GM12891 (cell line): Measurements from ENCODE around the gene GTF2H2C.
A peak's percentile ranks its signal among the peaks of the same experiment; 100 is the strongest.
"Not testable (repeated sequence)": the region's sequence is repeated elsewhere in the genome, so short reads cannot be mapped to it uniquely, and the experiment has no call there.

ENCODE experiments used
- DNase-seq: peaks from one replicate; pipeline ENCODE4 v3.0.0; 2011; ENCODE audit warnings: low spot score; ENCODE audit not compliant: insufficient read length
- FAIRE-seq: peaks from 2 replicates; lab custom pipeline; 2011; peaks lifted over from hg19 to GRCh38; lab: Jason Lieb, UNC
- PAX5 ChIP-seq: IDR thresholded peaks from 2 replicates; pipeline ENCODE4 v1.6.1; 2011; ENCODE audit warnings: low read length, moderate library complexity, mild to moderate bottlenecking; ENCODE audit not compliant: insufficient read depth, severe bottlenecking
- POLR2A ChIP-seq: IDR thresholded peaks from 2 replicates; pipeline ENCODE4 v1.6.1; 2011; ENCODE audit warnings: low read depth, low read length, control low read depth
- POLR2AphosphoS5 ChIP-seq: IDR thresholded peaks from 2 replicates; pipeline ENCODE4 v1.6.1; 2011; ENCODE audit warnings: low read depth, low read length, control low read depth
- POU2F2 ChIP-seq: IDR thresholded peaks from 2 replicates; pipeline ENCODE4 v1.6.1; 2011; ENCODE audit warnings: low read depth, mild to moderate bottlenecking, control low read depth, low read length, moderate library complexity
- SPI1 ChIP-seq: IDR thresholded peaks from 2 replicates; pipeline ENCODE4 v1.6.1; 2011; ENCODE audit warnings: low read depth, low read length, control low read depth
- TAF1 ChIP-seq: IDR thresholded peaks from 2 replicates; pipeline ENCODE4 v1.6.1; 2011; ENCODE audit warnings: low read depth, low read length, control low read depth

The GTF2H2C gene

DNA sequence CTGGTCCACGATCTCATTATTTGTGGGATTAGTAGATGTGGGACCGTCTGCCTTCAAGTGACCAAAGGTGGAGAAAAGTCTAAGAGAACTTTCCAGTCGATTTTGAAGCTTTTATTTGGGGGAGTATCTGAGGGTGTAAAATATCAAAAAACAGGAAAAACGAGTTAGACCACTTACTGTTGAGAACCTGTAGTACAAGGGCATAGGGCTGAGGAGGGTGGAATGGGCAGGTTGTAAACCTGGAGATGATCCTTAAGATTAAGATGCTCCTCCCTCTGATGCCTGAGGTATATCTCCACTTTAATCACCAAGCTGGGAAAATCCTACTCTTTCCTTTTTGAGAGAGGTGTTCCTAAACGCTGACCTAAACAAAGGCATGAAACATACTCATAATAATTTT is 32.0 kb upstream of the GTF2H2C start:
- FAIRE-seq = no peak
- TF ChIP-seq POU2F2 = no peak
- DNase-seq = no peak

DNA sequence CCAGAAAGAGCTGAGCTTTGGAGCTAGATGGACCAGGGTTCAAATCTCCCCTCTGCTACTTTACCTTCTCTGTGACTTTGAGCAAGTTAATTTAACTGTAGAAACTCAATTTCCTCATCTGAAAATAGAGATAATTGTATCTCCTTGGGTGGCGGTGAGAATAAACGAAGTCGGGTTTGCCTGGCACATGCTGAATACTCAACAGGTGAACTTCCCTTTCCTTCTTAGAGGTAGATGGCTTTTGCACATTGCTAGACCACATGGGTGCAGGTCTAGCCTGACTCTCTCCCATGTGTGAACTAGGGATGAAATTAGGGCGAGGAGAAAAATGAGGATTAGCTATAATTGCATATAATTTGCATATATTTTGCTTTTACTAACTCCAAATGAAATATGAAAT is 31.4 kb upstream of the GTF2H2C start:
- TF ChIP-seq TAF1 = no peak
- no peak for TF ChIP-seq POU2F2
- no peak for TF ChIP-seq POLR2AphosphoS5
- no peak for TF ChIP-seq POLR2A
- TF ChIP-seq SPI1 = no peak
- TF ChIP-seq PAX5 = no peak
- FAIRE-seq = no peak
- no peak for DNase-seq

DNA sequence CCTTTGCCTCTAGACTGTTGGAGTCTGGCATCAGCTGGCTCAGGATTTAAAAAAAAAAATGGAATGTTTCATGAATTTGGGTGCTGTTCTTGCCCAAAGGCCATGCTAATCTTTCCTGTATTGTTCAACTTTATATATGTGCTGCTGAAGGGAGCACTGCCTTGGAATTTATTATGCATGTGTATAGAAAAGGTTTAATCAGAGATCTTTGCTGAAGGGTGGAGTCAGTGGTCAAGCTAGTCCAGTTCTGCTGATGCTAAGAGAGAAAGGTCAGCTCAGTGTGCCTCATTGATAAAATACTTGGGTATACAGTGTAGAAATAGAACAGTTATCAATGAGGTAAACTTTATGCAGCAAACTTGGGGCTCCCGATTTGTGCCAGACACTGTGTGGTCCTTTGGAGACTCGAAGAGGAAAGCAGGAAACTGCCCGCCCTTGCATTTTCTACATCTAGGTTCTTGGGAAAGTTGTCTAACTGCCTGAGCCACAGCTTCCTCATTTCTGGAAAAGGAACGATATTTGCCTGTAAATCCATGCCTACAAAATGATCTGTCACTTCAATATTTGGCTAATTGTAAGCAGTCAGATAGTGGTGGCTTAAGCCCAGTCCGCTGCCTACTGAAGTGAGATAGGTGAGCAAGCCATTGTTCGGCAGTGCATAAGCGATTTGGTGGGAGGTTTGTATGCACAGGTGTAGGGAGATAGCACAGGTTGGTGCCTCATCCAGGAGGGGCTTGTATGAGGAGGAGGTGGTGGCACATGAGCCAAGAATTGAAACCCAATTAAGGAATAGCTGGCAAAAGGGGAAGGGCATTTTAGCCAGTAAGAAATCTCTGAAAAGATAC is 29.2 kb upstream of the GTF2H2C start:
- FAIRE-seq (peak; percentile 20), DNase-seq (no peak)
- no peak for TF ChIP-seq TAF1
- no peak for TF ChIP-seq POLR2AphosphoS5
- TF ChIP-seq SPI1 = no peak
- no peak for TF ChIP-seq PAX5
- TF ChIP-seq POU2F2 = no peak
- TF ChIP-seq POLR2A = no peak

DNA sequence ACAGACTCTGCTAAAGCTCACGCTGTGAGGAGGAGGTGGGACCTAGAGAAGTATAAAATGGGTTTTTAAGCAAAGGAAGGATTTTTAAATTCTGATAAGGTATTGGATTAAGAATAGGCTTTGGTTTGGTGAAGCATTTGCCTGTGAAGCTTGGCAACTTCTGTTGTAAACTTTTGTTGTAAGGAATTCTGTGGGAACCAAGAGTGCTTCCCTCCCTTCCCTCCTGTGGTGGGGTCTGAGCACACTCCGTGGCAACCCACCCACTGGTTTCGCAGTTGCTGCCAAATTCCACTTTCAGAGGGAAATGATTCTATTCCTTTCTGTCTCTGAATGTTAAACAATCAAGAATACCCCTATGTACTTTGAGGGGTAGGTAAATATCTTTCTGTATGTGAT is 28.6 kb upstream of the GTF2H2C start:
- DNase-seq = no peak
- no peak for FAIRE-seq
- TF ChIP-seq POLR2A = no peak
- no peak for TF ChIP-seq POU2F2
- no peak for TF ChIP-seq POLR2AphosphoS5
- no peak for TF ChIP-seq TAF1
- no peak for TF ChIP-seq PAX5
- TF ChIP-seq SPI1 = no peak

DNA sequence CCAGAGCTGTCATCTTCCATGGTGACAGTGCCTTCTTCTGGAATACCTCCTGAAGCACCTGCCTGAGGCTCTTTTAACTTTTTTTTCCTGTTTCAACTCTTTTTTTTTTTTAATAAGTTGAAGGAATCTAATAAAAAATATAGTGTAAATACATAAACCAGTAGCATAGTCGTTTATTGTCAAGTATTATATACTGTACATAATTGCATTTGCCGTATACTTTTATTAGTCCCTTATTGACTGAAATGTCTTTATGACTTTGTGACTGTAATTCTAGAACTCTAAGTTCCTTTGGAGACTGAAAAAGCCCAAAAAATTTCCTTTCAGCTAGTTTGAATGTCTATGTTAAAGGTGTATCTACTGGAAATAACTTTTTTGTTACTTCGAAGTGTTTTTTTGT is 22.1 kb upstream of the GTF2H2C start:
- DNase-seq, FAIRE-seq: not testable (repeated sequence)

DNA sequence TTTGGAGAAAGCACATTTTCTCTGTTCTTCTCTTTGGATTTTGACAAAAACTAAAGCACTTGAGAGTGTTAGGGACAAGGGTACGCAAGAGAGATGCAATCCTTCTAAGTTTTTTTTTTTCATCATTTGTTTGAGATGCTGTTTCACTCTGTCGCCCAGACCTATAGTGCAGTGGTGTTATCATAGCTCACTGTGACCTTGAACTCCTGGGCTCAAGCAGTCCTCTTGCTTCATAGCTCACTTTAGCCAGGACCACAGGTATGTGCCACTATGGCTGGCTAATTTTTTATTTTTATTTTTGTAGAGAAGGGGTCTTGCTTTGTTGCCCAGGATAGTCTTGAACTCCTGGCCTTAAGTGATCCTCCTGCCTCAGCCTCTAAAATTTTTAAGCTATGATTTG is 21.3 kb upstream of the GTF2H2C start:
- FAIRE-seq, DNase-seq: not testable (repeated sequence)

DNA sequence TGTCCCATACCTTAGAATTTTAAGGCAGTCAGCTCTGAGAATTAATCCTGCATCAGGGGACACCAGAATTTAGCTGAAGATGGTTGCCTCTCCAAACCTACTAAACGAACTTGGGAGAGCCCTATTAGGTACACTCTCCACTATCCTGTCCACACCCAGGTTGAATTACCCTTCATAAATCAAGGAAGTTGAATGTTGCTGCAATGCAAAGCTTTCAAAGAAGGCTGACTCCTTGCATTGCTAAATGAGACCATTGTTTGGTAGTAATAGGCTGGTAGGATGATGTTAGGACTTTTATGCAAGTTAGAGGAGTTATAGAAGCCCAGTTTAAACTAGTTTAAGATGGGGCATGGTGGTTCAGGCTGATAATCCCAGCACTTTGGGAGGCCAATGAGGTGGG is 18.6 kb upstream of the GTF2H2C start:
- DNase-seq, FAIRE-seq: not testable (repeated sequence)

DNA sequence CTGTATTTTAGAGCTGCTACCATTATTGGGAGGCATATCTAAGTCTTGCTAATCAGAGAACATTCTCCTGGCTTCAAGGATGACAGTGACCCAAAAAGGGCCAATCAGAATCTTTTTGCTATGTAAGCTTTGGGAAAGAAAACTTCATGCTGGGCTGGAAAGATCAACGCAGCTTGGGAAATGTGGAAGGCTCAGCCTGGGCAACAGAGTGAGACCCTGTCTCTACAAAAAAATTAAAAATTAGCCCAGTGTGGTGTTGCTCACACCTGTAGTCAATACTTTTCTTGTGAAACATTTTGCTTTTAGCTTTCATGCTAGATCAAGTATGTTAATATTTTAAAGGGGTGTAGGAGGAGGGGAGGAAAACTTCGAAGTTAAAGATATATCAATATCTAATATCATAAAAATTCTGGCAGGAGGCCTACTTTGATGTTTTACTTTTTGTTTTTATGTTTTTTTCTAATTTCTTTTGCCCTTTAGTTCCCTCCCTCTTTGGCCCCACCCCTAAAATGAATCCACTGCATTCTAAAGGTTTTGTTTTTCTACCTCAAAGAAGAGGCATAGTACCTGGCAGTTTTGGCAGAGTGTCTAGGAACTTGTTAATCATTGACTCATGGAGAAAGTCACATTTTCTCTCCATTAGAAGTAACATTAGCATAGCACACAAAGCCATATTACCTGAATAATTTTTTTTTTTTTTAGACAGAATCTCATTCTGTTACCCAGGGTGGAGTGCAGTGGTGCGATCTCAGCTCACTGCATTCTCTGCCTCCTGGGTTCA is 17.0 kb upstream of the GTF2H2C start:
- DNase-seq, FAIRE-seq: not testable (repeated sequence)

DNA sequence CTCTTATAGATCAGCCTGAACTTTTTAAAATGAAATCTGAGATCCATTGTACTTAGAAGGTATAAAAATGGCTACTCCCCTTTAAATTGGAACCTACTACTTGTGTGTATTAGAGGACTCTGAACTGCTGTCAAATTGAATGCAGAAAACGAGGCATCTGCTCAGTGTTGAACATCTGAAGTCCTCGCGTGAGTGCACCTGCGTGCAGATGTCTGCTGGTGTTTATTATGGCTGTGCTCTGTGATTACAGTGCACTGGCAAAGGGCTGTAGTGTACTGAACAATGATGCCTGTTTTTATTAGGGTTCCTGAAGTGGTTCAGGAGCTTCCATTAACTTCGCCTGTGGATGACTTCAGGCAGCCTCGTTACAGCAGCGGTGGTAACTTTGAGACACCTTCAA is 15.4 kb upstream of the GTF2H2C start:
- not testable (repeated sequence) for DNase-seq
- peak; percentile 40 for FAIRE-seq

DNA sequence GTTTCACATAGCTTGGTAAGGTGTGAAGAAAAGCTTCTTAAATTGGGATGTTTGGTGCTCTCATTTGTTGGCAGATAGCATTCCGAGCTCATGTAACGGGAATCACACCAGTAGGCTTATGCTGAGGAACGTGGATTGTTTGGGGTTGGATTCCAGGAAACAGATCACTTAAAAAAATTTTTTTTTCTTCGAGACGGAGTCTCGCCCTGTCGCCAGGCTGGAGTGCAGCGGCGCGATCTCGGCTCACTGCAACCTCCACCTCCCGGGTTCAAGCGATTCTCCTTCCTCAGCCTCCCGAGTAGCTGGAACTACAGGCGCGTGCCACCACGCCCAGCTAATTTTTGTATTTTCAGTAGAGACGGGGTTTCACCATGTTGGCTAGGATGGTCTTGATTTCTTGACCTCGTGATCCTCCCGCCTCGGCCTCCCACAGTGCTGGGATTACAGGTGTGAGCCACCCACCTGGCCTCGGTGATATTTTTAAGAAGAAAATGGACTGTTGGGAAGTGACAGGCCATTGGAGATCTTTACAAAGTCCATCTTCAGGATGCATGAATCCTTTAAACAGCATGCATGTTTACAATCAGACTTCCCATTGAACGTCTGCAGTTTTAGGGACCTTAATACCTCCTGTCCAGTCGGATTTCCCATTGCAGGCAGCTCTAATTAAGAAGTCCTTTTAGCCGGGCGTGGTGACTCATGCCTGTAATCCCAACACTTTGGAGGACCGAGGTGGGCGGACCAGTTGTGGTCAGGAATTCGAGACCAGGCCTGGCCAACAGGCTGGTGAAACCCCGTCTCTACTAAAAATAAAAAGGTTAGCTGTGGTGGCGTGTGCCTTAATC is 818 bp downstream of the GTF2H2C start:
- not testable (repeated sequence) for FAIRE-seq, DNase-seq

DNA sequence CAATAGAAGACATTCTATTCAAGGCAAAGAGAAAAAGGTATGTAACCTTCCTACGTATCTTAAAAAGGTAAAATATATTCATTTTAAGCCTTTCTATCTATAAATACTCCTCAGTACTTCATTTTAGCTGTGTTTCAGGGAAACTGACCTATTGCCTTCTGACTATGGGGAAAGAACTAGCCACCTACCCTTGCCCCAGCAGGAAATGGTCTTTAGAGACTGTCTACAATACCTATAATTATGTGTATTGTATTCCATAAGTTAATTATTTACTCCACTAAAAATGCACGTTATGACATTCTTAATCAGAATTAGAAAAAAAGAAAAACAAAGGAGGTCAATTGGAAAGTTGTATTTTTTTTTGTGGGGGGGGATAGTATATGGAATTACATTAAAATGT is 6.2 kb downstream of the GTF2H2C start:
- not testable (repeated sequence) for DNase-seq, FAIRE-seq

DNA sequence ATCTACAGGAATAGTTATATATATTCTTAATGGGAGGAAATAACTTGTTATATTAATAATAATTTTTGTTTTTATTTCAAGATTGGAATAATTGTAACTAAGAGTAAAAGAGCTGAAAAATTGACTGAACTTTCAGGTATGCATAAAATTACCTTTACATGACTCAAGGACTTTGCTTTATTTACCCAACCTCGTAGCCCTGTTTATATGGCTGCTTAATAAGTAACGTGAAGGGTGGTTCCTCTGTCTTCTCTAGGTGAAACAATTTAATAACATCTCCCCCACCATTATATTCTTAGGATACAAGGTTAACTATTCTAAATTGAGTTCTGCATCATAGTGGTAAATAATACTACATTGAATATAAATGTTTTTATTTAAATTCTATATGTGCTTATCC is 8.1 kb downstream of the GTF2H2C start:
- not testable (repeated sequence) for DNase-seq, FAIRE-seq

DNA sequence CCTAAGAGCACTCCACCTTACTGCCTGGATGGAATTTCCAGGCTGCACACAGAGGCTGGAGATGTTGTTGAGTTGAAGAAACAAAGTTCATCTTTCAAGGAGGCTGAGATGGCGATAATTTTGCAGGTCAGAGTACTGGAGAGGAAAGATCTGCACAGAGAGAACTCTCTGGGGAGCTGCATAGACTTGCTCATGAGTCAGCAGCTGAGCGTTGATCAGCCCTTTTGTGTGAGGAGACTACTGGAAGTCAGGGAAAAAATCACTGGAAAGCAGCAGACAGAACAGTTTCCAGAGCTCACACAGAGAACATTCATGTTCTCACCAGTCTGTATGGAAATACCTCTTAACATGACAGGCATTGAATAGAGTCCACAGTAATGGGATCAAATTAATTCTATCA is 23.4 kb downstream of the GTF2H2C start:
- DNase-seq, FAIRE-seq: not testable (repeated sequence)

DNA sequence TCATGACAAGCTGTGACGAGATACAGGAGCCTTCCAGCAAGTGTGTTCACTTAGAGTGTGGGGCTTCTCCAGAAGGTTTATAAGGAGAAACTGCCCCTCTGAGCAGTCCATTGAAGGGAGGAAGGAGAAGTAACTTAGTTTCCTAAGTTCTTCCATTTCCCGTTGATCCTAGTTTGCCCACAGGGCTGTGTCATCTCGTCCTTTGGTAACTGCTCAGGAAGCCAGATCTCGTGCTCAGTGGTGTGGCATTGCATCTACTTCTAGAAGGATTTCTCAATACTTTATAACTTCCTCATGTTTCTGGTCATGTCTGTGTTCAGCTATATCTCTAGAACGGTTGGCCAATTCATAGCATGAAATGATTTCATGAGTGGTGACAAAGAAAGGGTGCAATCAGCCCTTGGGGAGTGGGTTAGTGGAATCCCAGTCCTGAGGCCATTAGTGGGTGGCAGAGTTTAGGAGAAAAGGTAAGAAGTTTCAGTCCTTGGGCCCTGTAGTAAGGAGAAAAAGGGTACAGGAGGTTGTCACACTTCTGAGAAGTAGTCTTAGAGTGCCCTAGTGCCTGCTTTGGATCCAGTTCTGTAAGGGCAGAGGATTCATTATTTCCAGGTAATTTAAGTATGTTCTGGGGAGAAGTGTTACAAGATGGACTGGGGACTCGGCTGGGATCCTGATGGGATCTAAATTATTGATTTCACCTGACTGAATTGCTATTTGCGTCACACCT is 36.3 kb downstream of the GTF2H2C start:
- not testable (repeated sequence) for FAIRE-seq, DNase-seq
